Uterus (tissue), 2 donors: ENCODE measurements around the gene SNX9.

Source experiments
- CTCF ChIP-seq, 4 experiments: fragments of 200-600 bp in 2 of 4; fragments of 450-650 bp in 2 of 4; sonication (generic) in 2 of 4; IDR thresholded peaks; one replicate each; pipeline ENCODE4 v1.5.1; 2016 to 2019; ENCODE audit warnings: antibody characterized with exemption in 4 of 4, mild to moderate bottlenecking in 2 of 4, moderate library complexity in 1 of 4
- POLR2A ChIP-seq, 2 donors: fragments of 450-650 bp; IDR thresholded peaks; one replicate each; pipeline ENCODE4 v1.6.1; 2016; ENCODE audit warnings: antibody characterized with exemption in 2 of 2, mild to moderate bottlenecking in 1 of 2, moderate library complexity in 1 of 2

- no peak for TF ChIP-seq CTCF (IDR thresholded peaks at IDR 0.05)
- no peak for TF ChIP-seq POLR2A (IDR thresholded peaks at IDR 0.05)
Measured at GRCh38 chr6:157911786-157912185, 88.7 kb downstream of the SNX9 start.
